GM12878 (cell line): ENCODE results near the gene ENPP1. TPM values are rescaled to one million over a fixed set of nuclear protein-coding genes. Genes with fewer than 3 reads are reported as not detected.
"Not testable (repeated sequence)": the region's sequence is repeated elsewhere in the genome, so short reads cannot be mapped to it uniquely, and the experiment has no call there.

Experiments
- ATAC-seq: fragments of 200-7000 bp; cut with Tn5 transposase; 3 replicates; pipeline ENCODE4 v1.9.1; 2020; ENCODE audit warnings: mild to moderate bottlenecking, moderate library complexity
- BruUV-seq: library from RNA; stranded (reverse); fragments of 400-500 nt; replicated peaks from 2 replicates; lab custom pipeline; 2021; lab: Mats Ljungman, UMichigan
- CTCF ChIA-PET: fragments of 300-600 bp; sonication (Branson Sonifier 250); formaldehyde crosslinking; extraction: SDS; loops from one replicate; lab custom pipeline; 2021; ENCODE audit warnings: inconsistent platforms; lab: Yijun Ruan, JAX
- POLR2A ChIA-PET: fragments of 350-600 bp; formaldehyde crosslinking; extraction: SDS; loops from one replicate; lab custom pipeline; 2021; ENCODE audit warnings: inconsistent platforms; lab: Charles Lee
- RAD21 ChIA-PET: fragments of 300-600 bp; sonication (Branson Sonifier 250); formaldehyde crosslinking; loops from one replicate; lab custom pipeline; 2023; ENCODE audit warnings: antibody characterized with exemption; ENCODE audit not compliant: unreplicated experiment; lab: Charles Lee
- SMC1A ChIA-PET: fragments of 300-600 bp; sonication (Branson Sonifier 250); formaldehyde crosslinking; loops from one replicate; lab custom pipeline; 2023; ENCODE audit not compliant: unreplicated experiment, uncharacterized antibody; lab: Charles Lee
- DNase-seq: peaks from one replicate; pipeline ENCODE4 v3.0.0-alpha.2; 2011; ENCODE audit warnings: low read depth, low spot score
- FAIRE-seq: peaks from 3 replicates; lab custom pipeline; 2011; peaks lifted over from hg19 to GRCh38; lab: Jason Lieb, UNC
- H2AFZ ChIP-seq: 2 replicates; pipeline ENCODE4 v1.6.0; 2011; ENCODE audit warnings: low read depth, low read length, control low read depth; ENCODE audit not compliant: control insufficient read depth
- H3K27ac ChIP-seq: 2 replicates; pipeline ENCODE4 v1.5.1; 2011; ENCODE audit warnings: control low read depth; ENCODE audit not compliant: control insufficient read depth, insufficient read depth
- H3K27me3 ChIP-seq, 2 experiments: replicated peaks in 1 of 2; 2 replicates each; pipeline versions ENCODE4 v1.6.0 to v1.6.1; 2011; ENCODE audit warnings: low read length in 1 of 2; ENCODE audit not compliant: control insufficient read depth in 2 of 2, insufficient read depth in 2 of 2
- H3K36me3 ChIP-seq, 2 experiments: 2 replicates each; pipeline ENCODE4 v1.5.1; 2011; ENCODE audit warnings: low read length in 1 of 2; ENCODE audit not compliant: control insufficient read depth in 2 of 2, insufficient read depth in 2 of 2
- H3K4me1 ChIP-seq: 2 replicates; pipeline ENCODE4 v1.6.1; 2011; ENCODE audit warnings: mild to moderate bottlenecking, low read length, moderate library complexity, mixed read lengths; ENCODE audit not compliant: control insufficient read depth, insufficient read depth
- H3K4me2 ChIP-seq: 2 replicates; pipeline ENCODE4 v1.6.0; 2011; ENCODE audit warnings: control low read depth; ENCODE audit not compliant: control insufficient read depth, insufficient read depth
- H3K4me3 ChIP-seq: fragments of 200-600 bp; sonication (generic); 2 replicates; pipeline ENCODE4 v1.5.1; 2016
- H3K79me2 ChIP-seq: 2 replicates; pipeline ENCODE4 v1.6.0; 2011; ENCODE audit warnings: low read length; ENCODE audit not compliant: control insufficient read depth, insufficient read depth
- H3K9ac ChIP-seq: 2 replicates; pipeline ENCODE4 v1.8.0; 2011; ENCODE audit warnings: low read length, control low read depth, mixed read lengths; ENCODE audit not compliant: control insufficient read depth, insufficient read depth
- H3K9me3 ChIP-seq: replicated peaks from 3 replicates; pipeline ENCODE4 v1.5.1; 2011; ENCODE audit warnings: mild to moderate bottlenecking, low read length; ENCODE audit not compliant: control insufficient read depth, insufficient read depth
- H4K20me1 ChIP-seq: 2 replicates; pipeline ENCODE4 v1.6.0; 2011; ENCODE audit not compliant: control insufficient read depth, insufficient read depth
- WGBS: methylation state at CpG from one replicate; pipeline ENCODE4 v1.1.6; 2016; ENCODE audit warnings: low lambda C conversion rate; ENCODE audit not compliant: insufficient replicate concordance, insufficient coverage; ENCODE audit errors: missing lambda C conversion rate; 5-methylcytosine and 5-hydroxymethylcytosine counted together
- in situ Hi-C: fragments of 300-500 bp; cut with MboI; formaldehyde crosslinking; loops from 9 replicates; pipeline ENCODE4 v1.14.3; 2018; ENCODE audit warnings: mixed read lengths
- intact Hi-C: fragments of 100-400 bp; cut with micrococcal nuclease; formaldehyde crosslinking; loops from one replicate; pipeline ENCODE4 v1.14.2; 2022; ENCODE audit not compliant: unreplicated experiment
- polyA plus RNA-seq, 11 experiments: library from polyadenylated mRNA; depleted of rRNA in 4 of 11; unstranded in 6 of 11; stranded (reverse) in 5 of 11; fragments of >200 nt; fragmentation: Nextera tagmentation in 4 of 11; fragmentation: Illumina TruSeq in 1 of 11; extraction: Ambion mirVana in 4 of 11; extraction: Trizol in 1 of 11; gene quantifications; 1 replicate in 1 of 11; 2 replicates in 10 of 11; pipeline versions ENCODE4 v1.2.1 to v1.2.3, GENCODE V29; 2011 to 2016; ENCODE audit warnings: inconsistent platforms in 2 of 11, missing spikeins in 2 of 11, low read depth in 1 of 11
- total RNA-seq, 4 experiments: library from RNA; depleted of rRNA in 3 of 4; stranded (reverse); fragments of >200 nt in 3 of 4; fragmentation: Illumina TruSeq in 1 of 4; extraction: Trizol in 1 of 4; gene quantifications; 2 replicates each; pipeline versions ENCODE4 v1.2.1 to v1.2.3, GENCODE V29; 2013 to 2021

Gene ENPP1
- total and polyA plus RNA-seq, 10 of the 15 experiments (the other 5 are each of a cell fraction or from before 2014, with no cell fraction given) = 0.03 to 0.05 TPM; not detected in 8

- POLR2A ChIA-PET, intact Hi-C loops, H3K79me2 ChIP-seq, SMC1A ChIA-PET, H3K9me3 ChIP-seq, H3K4me2 ChIP-seq, H4K20me1 ChIP-seq, H3K36me3 ChIP-seq, BruUV-seq, H3K27ac ChIP-seq, H3K9ac ChIP-seq, DNase-seq, in situ Hi-C loops, H3K4me3 ChIP-seq, FAIRE-seq, CTCF ChIA-PET, H3K4me1 ChIP-seq, H2AFZ ChIP-seq, H3K27me3 ChIP-seq, RAD21 ChIA-PET, ATAC-seq: not testable (repeated sequence)
- WGBS = 43% methylated on average over 5 of the region's 5 CpGs
These were observed 93.6 kb downstream of the ENPP1 start for GRCh38 chr6:131901326-131901873.

GRCh38 chr6:131903734-131904133 lies 95.9 kb downstream of the ENPP1 start:
- FAIRE-seq, H3K27me3 ChIP-seq, intact Hi-C loops, H3K36me3 ChIP-seq, H4K20me1 ChIP-seq, in situ Hi-C loops, H3K79me2 ChIP-seq, RAD21 ChIA-PET, H3K4me1 ChIP-seq, H3K4me2 ChIP-seq, H3K4me3 ChIP-seq, CTCF ChIA-PET, SMC1A ChIA-PET, ATAC-seq, H2AFZ ChIP-seq, DNase-seq, H3K27ac ChIP-seq, H3K9me3 ChIP-seq, BruUV-seq, POLR2A ChIA-PET, H3K9ac ChIP-seq: not testable (repeated sequence)
- 59% methylated on average over 9 of the region's 12 CpGs for WGBS

GRCh38 chr6:131908787-131909186 lies 101.0 kb downstream of the ENPP1 start:
- in situ Hi-C loops, intact Hi-C loops, DNase-seq, H3K4me1 ChIP-seq, H3K4me2 ChIP-seq, H3K79me2 ChIP-seq, FAIRE-seq, ATAC-seq, H4K20me1 ChIP-seq, H3K36me3 ChIP-seq, BruUV-seq, H3K4me3 ChIP-seq, H3K9ac ChIP-seq, H3K27me3 ChIP-seq, POLR2A ChIA-PET, SMC1A ChIA-PET, H3K9me3 ChIP-seq, H2AFZ ChIP-seq, RAD21 ChIA-PET, H3K27ac ChIP-seq: not testable (repeated sequence)
- CTCF ChIA-PET = interaction anchor here (2.0 kb wide), 1 partner anchor 213 kb away, joined by 12 read pairs; no protein-coding TSS in a partner anchor
- WGBS = 3% methylated on average over 3 of the region's 3 CpGs
